D721Med (cell line): ENCODE results near the gene TXNDC15.

Source experiments
- DNase-seq: peaks from one replicate; pipeline ENCODE4 v3.0.0; 2011; ENCODE audit warnings: low spot score; ENCODE audit not compliant: insufficient read length
- FAIRE-seq: peaks from 2 replicates; lab custom pipeline; 2011; peaks lifted over from hg19 to GRCh38; lab: Jason Lieb, UNC
- CTCF ChIP-seq: IDR thresholded peaks from 2 replicates; pipeline ENCODE4 v1.5.1; 2012; ENCODE audit warnings: mild to moderate bottlenecking, control low read depth; ENCODE audit not compliant: insufficient read depth; ENCODE audit errors: missing control alignments

TXNDC15 gene

GRCh38 chr5:134913254-134913653, 39.1 kb downstream of the TXNDC15 start:
- DNase-seq (no peak), FAIRE-seq (no peak)
- TF ChIP-seq CTCF = no peak

GRCh38 chr5:134913795-134914194, 39.6 kb downstream of the TXNDC15 start:
- FAIRE-seq = no peak
- TF ChIP-seq CTCF = no peak
- no peak for DNase-seq

GRCh38 chr5:134917070-134917815, 43.1 kb downstream of the TXNDC15 start:
- no peak for FAIRE-seq

GRCh38 chr5:134918861-134919260, 44.7 kb downstream of the TXNDC15 start:
- FAIRE-seq (no peak), DNase-seq (no peak)
- no peak for TF ChIP-seq CTCF

More at GRCh38 chr5:134917070-134917815, 43.1 kb downstream of the TXNDC15 start:
- no peak for TF ChIP-seq CTCF
- DNase-seq = no peak

GRCh38 chr5:134920848-134921575, 46.8 kb downstream of the TXNDC15 start:
- no peak for DNase-seq
- no peak for TF ChIP-seq CTCF
- FAIRE-seq = no peak

- TF ChIP-seq CTCF = no peak
- DNase-seq (no peak), FAIRE-seq (no peak)
These were observed 58.3 kb downstream of the TXNDC15 start for GRCh38 chr5:134932508-134932907.

GRCh38 chr5:134934202-134934601, 60.0 kb downstream of the TXNDC15 start:
- FAIRE-seq (no peak), DNase-seq (no peak)
- no peak for TF ChIP-seq CTCF
